GM18868 (cell line): ENCODE measurements around the gene TMCC2.
"Not testable (repeated sequence)": the region's sequence is repeated elsewhere in the genome, so short reads cannot be mapped to it uniquely, and the experiment has no call there.

Source experiments
- ATAC-seq: cut with Tn5 transposase; IDR thresholded peaks from one replicate; pipeline ENCODE4 v1.9.1; 2021; ENCODE audit warnings: mild to moderate bottlenecking, moderate library complexity; ENCODE audit not compliant: unreplicated experiment

TMCC2 gene

DNA sequence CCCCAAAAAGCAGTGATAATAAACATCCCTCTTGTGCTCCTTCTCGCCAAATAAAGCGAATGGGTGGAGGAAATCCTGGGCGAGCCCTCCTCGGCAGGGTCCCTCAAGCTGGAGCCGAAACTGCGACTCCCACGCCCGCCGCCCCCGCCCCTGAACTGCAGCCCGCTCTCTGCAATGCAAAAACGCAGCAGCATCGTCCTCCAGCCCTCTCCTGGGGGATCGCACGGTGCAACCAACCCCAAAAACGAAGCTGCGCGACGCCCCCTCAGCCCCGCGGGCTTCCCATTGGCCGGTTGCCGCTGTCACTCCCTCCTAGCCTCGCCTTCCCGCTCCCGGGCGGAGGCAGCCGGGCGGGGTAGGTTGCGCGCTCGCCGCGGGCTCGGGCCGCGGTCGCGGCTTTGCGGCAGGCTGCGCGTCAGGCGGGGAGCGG lies at the start of gene TMCC2:
Gene TMCC2 (plus strand): TSS at position 363 of the 430 bp plus-strand sequence. CDS start 619 bp downstream, outside the sequence.
- ATAC-seq, result peak; percentile 78

- no peak for ATAC-seq
These were observed 47.9 kb upstream of the TMCC2 start for GRCh38 chr1:205179842-205180241.

GRCh38 chr1:205180331-205180730 lies 47.4 kb upstream of the TMCC2 start:
- ATAC-seq, result not testable (repeated sequence)

DNA sequence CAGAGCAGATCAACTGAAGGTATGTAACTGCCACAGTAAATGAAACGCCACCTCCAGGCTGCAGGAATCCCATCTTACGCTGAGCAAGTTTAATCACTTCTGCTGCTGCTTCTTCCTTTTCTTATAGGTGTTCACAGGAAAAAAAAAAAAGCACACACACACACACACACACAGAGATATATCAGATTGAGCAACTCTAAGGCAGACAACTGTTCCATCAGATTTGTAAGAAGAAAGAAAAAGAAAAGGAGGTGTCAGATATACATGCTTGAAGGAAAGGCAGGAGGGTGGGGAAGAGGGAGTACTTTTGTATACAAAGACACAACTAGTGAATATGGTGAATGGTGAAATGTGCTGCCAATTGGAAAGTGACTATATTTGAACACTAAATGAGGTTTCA lies 44.8 kb upstream of the TMCC2 start:
- no peak for ATAC-seq

DNA sequence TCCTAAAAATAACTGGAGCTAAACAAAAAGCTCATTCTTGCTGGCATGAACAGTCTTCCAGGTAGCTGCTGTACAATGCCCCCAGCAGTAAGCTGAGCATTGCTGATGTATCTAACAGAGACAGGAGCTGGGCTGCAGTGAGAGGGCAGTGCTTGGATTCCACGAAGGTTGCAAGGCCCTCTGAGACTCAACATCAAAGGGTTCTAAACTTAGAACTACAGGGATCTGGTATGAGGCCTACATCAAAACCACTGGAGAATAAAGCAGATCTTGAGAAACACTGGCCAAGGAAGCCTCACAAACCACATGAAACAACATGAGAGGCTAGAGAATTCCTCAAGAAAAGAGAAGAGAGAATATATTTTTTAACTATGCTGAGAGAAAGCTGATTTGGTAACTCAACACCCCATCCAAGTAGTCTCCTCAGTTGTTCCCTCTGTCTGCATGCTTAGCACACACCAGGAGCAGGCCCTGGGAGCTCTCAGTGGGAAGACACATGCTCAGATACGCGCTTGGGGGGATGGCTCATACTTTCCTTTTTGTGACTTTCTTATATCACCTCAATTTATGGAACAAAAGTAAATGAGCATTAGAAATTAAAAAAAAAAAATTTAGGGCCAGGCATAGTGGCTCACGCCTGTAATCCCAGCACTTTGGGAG lies 43.9 kb upstream of the TMCC2 start:
- ATAC-seq, result no peak

DNA sequence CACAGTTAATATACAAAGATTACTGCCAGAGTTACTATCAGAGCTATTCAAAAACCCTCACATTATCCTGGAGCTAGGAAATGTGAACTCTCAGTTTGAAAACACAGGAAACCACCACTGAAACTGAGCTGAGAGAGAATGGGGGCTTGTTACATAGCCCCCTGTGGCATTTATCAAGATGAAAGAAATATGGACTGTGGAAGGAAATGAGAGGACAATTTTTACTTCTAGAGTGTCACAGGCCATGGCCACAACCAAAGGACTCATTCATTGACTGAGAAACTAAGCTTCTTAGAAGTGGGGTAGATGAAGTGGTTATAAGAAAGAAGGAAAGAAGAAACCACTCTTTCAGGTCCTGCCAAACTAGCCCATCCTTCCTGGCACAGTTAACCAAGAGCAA lies 41.6 kb upstream of the TMCC2 start:
- no peak for ATAC-seq

DNA sequence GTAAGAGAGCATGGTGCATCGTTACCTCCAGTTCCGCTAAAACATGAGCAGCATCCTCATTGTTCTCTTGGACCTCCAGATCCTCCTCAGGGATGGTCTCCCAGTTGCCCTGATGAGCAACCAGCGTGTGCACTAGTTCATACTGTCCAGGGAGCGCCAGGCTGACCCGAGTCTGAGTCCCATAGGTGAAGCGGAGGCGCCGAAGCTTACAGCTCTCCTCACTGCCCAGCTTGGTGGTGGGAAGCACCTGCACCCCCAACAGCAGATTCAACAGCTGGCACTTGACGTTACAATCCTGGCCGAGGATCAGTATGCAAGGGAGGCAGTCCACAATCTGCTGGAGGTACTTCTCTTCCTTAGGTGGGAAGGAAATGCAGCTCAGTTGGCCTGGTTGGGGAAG lies 40.3 kb upstream of the TMCC2 start:
- no peak for ATAC-seq

- no peak for ATAC-seq
These were observed 39.6 kb upstream of the TMCC2 start for GRCh38 chr1:205188098-205188497.

- ATAC-seq, result no peak
These were observed 39.1 kb upstream of the TMCC2 start for GRCh38 chr1:205188596-205188995.

- no peak for ATAC-seq
These were observed 38.6 kb upstream of the TMCC2 start for GRCh38 chr1:205189131-205189530.

DNA sequence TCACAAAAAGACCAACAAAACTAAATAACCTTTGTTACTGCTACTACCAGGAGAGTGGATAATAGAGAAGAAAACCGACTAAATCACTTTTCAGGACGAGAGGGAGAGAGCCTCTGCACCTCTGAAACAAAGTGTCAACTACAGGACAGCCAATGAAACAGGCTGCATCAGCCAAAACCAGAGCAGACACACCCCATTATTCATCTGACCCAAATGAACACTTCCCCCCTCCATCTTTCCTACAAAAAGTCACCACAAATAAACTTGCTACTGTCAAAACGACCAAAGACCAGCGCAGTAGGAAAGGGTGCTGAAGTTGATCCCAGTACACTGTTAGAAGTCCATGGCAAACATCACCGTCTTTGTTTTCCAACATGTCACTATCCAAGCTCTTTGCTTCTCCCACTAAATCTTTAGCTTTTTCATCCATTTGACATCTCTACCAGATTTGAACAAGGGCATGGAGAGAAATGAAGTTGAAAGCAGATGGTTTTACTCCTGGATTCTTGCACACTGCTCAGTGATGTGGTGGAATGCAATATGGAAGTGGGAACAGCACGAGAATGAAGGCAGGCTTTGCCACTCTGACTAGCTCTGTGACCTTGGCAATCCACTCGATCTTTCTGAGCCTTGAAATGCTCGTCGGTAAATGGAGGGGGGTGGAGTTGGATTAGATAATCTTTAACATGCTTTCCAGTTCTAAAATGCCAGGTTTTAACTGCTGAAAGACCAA lies 36.7 kb upstream of the TMCC2 start:
- no peak for ATAC-seq

DNA sequence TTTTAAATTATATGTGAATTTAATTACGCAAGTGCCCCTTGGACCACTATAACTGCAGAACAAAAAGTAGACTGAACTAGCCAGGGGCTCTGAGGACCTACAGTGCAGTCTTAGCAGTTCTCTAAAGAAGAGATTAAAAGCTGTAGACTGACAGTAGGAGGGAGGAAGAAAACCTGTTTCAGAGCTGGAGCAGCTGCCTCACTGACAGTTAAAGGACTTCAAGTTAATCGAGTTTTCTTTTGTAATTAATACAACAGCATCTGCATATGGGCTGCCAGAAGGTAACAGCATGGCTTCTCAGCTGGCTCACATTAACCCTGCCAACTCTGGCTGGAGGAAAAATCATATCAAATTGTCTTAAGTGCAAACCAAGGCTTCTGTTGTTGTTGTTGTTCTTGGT lies 36.1 kb upstream of the TMCC2 start:
- no peak for ATAC-seq

DNA sequence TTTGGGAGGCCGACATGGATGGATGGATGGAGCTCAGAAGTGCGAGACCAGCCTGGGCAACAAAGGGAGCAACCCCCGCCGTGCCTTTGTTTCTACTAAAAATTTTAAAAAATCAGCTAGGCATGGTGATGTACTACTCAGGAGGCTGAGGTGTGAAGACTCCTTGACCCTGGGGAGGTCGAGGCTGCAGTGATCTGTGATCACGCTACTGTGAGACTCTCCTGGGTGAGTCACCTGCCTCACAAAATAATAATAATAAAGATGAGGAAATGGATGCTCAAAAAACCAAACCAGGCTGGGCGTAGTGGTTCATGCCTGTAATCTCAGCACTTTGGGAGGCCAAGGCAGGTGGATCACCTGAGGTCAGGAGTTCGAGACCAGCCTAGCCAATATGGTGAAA lies 35.5 kb upstream of the TMCC2 start:
- no peak for ATAC-seq

DNA sequence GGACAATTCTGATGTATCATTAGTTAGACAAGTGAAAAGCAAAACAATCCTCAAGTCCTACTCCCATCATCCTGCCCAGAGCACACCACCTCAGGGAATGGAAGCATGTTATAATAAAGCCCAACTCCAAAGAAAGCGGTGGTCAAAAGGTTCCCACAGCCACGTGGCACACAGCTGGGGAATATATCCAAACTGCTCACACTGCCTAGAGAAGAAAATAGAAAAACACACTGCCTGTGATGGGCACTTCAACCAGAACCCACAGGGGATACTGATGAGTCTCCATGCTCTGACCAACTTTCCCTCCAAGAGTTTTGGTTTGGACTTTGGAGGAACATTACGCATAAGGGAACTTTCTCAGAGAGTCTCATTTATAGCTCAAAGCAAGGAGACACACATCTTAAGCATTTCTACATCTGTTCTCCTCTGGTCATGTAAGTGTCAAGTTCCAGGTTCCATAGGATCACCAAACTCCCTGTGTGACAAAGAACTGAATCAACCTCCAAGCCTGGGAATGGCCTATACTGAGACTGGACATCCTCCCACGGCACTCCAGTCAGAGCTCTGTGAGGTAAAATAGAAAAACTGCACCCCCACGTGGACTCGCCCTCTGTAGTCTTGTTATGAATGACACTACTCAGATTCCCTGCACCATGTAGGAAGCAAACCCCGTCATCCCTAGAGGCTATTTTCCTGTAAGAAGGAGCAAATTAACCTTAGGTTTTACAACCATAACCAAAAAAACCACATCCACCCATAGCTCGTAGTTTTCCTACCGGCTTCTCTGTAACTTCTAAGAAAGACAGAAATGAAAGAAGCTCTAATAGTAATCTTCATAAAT lies 28.4 kb upstream of the TMCC2 start:
- ATAC-seq, result no peak

- ATAC-seq, result no peak
These were observed 27.8 kb upstream of the TMCC2 start for GRCh38 chr1:205199931-205200299.

- ATAC-seq, result no peak
These were observed 23.2 kb upstream of the TMCC2 start for GRCh38 chr1:205204552-205204951.

GRCh38 chr1:205205055-205205454 lies 22.7 kb upstream of the TMCC2 start:
- no peak for ATAC-seq

DNA sequence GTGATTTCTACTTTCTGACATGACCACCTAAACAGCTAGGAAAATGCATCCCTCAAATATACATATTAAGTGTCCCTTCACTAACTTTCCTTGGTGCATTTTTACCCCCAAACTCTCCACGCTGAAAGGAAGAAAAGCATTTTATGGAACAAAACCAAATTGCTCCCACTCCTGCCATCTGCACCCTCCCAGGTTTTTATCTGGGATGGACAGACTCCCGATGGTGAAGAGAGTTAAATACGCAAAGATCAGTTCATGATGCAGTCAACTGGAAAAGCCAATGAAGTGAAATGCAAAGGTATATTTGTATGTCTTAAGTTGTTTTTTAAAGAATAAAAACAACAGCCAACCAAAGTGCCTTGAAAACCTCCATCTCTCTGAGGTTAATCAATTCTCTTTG lies 18.9 kb upstream of the TMCC2 start:
- ATAC-seq, result no peak

DNA sequence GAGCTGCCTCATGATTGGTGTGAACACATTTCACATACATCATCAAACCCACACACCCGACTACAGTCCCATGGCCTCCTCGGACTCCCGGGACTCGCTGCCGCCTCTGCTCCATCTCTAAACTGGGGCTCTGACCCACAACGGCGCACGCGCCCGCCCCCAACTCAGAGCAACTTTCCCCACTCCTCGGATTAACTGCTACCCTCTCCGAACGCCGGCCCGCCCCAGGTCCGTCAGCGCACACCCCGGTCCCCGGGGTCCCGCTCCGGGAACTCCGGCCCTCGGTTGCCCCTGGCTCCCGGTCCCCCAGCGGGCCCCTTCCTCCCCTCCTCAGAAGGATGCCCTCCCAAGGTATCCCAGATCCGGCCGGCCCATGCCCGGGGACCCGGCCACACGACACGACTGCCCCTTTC lies 17.0 kb upstream of the TMCC2 start:
- peak; percentile 9 for ATAC-seq

- peak; percentile 89 for ATAC-seq
These were observed 16.4 kb upstream of the TMCC2 start, which contains the start of gene DSTYK for GRCh38 chr1:205211169-205211838. Gene DSTYK (minus strand): TSS chr1:205211702. CDS start chr1:205211535, 167 bp downstream.
